ENCODE data around the gene MLNR.

MLNR gene, protein sequence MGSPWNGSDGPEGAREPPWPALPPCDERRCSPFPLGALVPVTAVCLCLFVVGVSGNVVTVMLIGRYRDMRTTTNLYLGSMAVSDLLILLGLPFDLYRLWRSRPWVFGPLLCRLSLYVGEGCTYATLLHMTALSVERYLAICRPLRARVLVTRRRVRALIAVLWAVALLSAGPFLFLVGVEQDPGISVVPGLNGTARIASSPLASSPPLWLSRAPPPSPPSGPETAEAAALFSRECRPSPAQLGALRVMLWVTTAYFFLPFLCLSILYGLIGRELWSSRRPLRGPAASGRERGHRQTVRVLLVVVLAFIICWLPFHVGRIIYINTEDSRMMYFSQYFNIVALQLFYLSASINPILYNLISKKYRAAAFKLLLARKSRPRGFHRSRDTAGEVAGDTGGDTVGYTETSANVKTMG

DNA sequence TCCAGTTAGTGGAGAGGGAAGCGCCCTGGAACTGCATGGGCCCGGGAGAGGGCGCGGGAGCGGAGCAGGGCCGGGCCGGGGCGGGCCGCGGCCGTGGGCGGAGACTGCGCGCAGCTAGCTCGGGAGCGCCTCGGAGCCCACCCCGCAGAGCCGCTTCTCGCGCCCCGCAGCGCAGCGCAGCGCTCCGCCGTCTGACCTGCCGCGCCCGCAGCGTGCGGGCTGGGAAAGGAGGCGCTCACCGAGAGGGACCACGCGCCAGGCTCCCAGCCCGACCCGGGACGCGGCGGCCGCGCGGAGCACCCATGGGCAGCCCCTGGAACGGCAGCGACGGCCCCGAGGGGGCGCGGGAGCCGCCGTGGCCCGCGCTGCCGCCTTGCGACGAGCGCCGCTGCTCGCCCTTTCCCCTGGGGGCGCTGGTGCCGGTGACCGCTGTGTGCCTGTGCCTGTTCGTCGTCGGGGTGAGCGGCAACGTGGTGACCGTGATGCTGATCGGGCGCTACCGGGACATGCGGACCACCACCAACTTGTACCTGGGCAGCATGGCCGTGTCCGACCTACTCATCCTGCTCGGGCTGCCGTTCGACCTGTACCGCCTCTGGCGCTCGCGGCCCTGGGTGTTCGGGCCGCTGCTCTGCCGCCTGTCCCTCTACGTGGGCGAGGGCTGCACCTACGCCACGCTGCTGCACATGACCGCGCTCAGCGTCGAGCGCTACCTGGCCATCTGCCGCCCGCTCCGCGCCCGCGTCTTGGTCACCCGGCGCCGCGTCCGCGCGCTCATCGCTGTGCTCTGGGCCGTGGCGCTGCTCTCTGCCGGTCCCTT is at the start of gene MLNR:
Gene MLNR (plus strand): TSS at position 303 of the 820 bp plus-strand sequence. CDS start 0 bp downstream, at position 303.
- DNase-seq (ENCODE audit: low spot score): no peak

DNA sequence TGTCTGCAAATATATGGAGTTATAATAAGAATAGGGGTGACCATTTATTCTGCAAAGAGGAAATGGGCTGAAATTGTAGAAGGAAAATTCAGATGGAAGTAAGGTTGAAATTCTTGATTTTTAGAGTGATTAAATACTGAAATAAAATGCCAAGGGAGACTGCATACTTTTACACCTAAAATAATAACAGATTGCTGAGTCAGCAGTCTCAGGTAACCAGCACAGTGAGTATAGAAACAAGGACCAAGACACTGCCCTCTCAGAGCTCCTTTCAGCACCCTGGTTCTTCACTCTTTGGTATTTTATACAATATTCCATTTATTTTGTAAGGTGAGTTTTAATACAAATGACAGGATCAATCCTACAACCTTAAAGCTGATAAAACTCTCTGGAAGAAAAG is 48.8 kb upstream of the MLNR start:
- no peak for DNase-seq (ENCODE audit: low spot score)

DNA sequence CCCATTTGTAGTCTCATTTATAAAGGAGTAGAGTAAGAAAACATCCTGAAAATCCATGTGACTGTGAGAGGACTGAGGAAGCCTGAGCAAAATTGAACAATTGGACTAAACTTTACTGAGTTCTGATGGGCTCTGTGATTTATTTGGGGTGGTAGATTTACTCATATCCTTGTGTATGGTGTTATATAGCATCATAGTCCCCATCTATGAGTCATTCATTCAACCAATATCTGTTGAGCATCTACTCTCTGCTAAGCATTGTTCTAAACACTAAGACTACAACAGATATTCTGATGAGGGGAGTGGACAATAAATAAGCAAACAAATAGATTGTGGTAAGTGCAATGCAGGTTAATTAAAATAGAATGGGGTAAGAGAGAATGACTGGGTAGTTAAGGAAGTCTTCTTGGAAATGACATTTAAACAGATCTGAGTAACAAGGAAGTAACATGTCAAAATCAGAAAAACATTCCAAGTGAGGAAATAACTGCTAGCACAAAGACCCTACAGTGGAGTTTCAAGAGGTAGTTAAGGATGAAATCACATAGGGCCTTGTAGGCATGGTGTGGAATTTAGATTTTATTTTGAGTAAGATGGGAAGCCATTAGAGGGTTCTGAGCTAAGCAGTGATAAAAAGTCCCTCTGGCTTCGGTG is 36.3 kb upstream of the MLNR start:
- DNase-seq (ENCODE audit: low spot score): no peak

DNA sequence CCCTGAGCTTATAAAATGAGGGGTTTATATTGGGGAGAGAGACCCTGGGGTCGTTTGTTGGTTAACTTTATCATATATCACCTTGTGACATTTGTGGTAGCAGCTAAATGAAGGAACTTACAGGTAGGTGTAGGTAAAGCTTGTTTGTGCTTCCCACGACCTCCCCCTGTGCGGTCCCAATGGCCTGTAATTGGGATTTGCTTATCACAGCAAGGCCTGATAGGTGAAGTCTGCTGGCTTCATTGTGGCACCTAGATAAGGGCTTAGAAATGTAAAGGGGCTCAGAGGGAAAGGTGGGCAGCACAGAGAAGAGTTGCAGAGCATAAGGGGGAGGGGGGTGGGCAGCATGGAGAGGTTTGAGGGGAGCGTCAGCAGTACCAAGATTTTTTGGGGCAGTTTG is 35.5 kb upstream of the MLNR start:
- no peak for DNase-seq (ENCODE audit: low spot score)

DNA sequence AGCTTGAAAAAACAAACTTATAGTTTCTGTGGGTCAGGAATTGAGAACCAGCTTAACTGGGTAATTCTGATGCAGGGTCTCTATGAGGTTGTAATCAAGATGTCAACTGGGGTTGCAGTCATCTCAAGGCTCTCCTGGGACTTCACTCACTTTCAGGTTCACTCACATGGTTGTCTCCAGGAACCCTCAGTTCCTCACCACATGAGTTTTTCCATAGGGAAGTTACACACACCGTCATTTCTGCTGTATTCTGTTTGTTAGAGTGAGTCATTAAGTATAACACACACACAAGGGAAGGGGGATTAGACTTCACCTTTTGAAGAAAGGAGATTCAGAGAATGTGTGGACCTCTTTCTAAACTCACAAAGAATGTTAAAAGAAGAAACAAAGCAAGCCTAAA is 34.9 kb upstream of the MLNR start:
- no peak for DNase-seq (ENCODE audit: low spot score)

DNA sequence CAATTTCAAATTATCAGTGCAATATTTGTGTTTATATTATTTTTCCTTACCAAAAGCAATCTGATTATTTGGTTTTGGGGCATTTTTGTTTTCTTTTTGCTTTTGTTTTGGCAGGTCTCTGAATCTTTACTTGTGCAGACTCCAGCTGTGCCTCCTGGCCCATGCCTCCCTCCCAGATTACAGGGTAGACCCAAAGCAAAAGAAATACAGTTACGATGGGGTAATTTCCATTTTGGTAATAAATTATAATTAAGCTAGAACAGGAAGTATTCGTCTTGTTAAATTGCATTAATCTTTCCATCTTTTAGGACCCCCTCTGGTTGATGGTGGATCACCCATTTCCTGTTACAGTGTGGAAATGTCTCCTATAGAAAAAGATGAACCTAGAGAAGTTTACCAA is 29.2 kb upstream of the MLNR start:
- no peak for DNase-seq (ENCODE audit: low spot score)

DNA sequence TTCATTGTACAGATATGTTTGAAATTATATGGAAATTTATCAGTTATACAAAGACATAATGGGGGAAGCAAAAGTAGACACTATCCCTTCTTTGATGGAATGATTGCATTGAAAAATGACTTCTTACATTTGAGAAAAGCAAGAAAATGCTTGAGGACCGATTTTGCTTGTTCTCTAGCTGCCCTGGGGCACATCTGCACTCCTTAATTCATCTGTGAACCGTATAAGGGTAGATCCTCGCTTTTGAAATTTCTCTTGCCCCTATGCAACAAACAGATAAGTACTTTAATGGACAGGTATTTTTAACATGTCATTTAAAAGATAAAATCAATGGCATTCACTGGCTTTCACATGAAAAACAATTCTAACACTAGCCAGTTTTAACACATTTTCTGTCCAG is 13.5 kb upstream of the MLNR start:
- DNase-seq (ENCODE audit: low spot score): no peak

DNA sequence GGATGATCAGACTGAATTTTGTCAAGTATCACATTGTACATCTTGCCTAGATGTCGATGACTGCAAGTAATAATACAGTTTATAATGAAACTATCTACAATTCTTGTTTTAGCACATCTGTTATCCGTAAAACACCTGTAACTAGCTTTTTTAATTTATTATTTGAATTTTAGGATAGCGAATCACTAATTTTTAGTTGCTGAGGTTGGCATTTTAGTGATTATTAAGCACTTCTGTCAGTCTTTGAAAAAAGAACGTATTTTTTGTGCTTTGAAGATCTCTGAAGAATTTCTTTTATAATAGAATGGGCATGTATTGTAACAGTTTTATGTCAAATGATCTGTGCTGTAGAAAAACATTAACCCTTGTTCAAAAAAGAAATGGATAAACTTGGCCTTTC is 11.5 kb upstream of the MLNR start:
- no peak for DNase-seq (ENCODE audit: low spot score)

DNA sequence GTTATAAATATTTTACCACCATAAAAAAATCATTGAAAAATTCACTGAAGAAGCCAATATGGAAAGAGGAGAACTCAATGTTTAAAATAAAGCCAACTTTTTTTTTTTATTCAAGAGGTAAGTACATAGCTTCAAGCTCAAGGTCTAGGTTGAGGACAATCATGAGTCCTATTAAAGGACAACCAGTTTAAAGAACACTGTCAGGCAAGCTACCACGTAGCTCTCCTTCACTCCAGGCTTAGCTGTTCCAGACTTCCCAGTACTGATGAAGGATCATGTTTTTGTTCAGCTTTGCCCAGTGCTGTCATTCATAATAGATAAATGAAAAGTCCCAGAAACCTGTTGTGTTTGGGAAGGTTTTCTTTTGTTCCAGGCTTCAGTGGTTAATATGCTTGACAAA is 10.0 kb upstream of the MLNR start:
- no peak for DNase-seq (ENCODE audit: low spot score)

DNA sequence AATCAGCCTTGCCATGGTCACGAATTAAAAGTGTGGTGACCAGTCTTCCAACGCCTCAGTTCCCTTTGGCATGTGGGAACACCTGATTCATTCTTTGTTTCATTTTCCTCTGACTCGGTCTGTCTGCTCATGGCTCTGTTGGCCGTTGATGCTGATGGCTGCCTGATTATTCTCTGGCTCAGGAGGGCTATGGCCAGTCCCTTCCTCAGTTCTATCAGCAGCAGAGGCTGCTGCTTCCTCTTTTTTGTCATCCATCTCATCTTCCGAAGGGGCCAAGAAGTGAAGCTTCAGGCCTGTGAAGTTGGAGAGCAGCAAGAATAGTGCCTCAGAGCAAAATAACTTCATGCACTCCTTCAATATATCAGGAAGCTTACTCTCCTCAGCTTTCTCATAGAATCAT is 9.5 kb upstream of the MLNR start:
- no peak for DNase-seq (ENCODE audit: low spot score)

DNA sequence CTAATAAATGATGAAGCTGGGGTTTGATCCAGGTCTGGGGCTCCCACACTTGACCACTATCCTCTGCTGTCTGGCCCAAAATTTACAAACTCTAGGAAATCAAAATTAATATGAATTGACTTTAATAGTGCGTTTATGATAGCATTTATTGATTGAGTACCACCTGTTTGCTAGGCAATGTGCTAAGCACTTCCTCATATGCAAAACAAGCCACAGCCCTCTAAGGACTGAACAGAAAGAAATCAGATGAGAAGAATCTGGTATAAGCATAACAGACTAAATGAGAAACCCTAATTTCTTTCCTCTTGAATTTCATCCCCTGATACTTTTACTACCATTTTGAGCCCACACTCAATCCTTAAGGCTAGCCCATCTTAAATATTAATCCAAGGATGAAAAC is 6.6 kb upstream of the MLNR start:
- DNase-seq (ENCODE audit: low spot score): no peak

DNA sequence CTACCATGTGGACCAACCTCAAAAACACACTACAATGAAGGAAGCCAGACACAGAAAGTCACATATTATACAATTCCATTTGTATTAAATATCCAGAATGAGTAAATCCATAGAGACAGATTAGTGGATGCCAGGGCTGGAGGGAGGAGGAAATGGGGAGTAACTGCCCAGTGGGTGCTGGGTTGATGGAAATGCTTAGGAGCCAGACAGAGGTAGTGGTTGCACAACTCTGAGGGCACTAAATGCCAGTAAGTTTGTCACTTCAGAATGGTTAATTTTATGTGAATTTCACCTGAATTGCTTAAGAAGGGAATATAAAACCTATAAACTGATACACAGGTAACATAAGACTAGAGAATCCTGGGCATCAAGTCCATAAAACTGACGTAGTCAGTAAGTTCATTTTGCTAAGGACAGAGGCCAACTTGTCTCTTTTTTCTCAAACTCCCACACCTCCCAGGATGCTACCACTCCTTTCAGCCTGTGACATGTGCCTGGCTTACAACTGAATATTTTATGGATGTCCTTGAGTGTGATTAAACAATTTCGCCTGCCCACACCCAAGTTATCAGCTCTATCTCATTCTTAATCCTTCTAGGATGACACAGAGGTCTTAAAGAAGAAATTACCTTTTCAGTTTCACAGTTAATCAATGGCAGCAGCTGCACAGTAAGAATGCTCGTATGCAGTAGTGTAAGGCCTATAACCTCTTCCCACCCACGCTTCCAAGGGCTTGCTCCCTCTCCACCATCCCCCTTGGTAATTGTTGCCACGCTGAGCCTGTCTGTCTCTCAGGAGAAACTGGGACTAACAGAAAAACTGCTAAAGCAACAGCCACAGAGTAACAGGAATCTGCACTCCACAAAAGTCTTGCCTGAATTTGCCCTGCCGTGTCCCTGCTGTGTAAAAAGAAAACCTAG is 5.9 kb upstream of the MLNR start:
- DNase-seq (ENCODE audit: low spot score): no peak

DNA sequence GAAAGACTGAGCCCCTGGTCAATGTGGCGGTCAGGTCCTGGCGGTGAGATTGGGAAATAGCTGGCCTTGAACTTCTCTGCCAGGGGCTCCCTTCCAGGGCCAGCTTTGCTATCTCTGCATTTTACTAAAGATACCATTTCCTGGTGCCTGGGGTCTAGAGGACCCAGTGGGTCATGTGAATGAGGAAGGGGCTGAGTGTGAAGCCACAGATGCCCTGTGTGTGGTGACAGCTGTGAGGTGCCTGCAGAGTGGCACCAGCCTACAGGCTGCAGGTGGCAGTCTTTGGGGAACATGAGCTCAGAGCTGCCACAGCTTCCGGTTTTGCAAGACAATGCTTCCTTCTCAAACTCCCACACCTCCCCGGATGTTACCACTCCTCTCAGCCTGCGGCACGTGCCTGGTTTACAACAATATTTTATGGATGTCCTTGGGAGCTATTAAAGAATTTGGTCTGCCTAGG is 5.2 kb upstream of the MLNR start:
- no peak for DNase-seq (ENCODE audit: low spot score)

DNA sequence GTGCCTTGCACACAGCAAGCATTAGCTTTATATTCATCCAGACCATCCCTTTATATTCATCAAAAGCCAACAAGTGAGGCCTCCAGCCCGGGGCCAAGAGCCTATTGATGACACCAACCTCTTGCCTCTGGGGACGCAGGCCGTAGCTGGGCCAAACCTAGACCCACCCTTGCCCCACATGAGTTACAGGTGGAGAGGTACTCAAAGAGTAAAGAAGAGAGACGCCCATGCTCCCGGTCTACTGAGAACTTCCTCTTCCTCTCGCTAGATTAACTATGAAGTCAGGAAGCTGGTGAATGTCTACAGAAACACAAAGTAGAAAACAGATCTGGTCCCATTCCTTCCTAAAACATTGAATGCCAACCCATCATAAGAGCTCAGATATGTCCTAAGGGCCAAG is 3.8 kb upstream of the MLNR start:
- no peak for DNase-seq (ENCODE audit: low spot score)

DNA sequence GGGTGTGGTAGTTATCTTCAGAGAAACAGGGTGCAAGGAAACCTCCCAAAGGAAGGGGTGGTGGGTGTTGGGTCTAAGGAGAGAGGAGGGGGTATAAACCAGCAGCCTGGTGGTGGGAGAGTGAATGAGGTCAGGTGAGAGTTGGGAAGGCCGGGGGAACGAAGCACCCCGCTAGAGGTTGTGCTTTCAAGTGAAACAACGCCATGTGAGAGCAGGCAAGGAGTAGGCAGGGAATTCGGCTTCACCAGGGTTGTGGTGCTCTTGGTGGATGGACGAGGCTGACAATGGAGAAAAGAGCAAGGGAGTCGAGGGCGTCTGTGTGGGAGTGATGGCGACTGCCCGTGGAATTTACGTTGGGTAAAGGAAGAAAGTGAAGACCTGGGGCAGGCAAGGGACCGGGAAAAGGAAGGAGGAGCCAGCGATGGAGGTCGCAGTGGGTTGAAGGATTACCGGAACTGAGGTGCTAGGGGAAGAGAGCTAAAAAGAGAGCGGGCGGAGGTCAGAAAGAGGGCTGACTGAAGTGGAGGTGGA is 2.1 kb upstream of the MLNR start:
- no peak for DNase-seq (ENCODE audit: low spot score)

DNA sequence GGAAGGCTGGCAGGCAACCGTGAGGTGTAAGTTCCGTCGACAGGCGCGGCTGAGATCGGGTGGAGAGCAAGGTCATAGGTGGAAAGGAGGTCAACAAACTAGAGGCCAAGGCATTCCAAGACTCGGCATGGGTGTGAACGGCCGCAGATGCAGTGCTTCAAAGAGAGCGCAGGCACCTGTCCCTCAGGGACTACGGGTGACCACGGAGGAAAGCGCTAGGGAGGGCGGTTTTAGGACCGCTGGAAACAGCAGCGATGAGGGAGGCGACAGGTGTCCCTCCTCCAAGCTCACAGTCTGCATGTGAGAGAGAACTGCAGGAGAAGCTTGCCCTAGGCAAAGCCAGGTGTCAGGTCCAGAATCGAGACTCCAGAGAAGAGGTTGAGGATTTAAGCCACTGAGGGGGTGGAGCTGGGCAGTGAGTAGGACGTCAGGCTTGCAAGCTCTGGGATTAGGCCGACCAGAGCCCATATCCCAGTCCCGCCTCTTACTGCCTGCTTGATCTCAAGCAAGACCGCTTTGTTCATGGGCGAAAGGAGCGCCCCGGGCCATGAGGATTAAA is 1.6 kb upstream of the MLNR start:
- DNase-seq (ENCODE audit: low spot score): no peak

DNA sequence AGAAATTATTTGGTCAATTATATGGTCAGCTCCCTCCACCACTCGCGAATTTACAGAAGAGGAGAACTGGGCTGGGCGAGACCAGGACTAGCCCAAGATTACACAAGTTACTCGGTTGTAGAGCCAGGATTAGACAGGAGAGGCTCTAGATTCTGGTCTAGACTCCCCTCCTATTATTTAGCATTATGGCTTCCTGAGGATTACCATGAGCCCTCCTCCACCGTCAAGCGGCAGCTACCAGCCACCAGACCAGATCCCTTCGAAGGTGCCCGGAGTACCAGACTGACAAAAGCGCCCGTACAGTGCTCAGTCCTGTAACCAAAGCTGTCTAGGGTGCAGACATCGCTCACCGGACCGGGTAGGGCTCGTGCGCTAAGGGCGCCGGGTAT is 497 bp upstream of the MLNR start:
- DNase-seq (ENCODE audit: low spot score): no peak

DNA sequence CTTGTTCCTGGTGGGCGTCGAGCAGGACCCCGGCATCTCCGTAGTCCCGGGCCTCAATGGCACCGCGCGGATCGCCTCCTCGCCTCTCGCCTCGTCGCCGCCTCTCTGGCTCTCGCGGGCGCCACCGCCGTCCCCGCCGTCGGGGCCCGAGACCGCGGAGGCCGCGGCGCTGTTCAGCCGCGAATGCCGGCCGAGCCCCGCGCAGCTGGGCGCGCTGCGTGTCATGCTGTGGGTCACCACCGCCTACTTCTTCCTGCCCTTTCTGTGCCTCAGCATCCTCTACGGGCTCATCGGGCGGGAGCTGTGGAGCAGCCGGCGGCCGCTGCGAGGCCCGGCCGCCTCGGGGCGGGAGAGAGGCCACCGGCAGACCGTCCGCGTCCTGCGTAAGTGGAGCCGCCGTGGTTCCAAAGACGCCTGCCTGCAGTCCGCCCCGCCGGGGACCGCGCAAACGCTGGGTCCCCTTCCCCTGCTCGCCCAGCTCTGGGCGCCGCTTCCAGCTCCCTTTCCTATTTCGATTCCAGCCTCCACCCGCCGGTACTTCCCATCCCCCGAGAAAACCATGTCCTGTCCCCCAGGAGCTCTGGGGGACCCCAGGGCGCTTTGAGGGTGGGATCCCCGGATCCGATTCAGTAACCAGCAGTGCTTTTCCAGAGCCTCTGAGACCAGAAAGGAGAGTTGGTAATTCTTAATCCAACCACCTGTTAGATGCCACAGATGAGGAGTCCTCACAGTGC is 885 bp downstream of the MLNR start:
- DNase-seq (ENCODE audit: low spot score): no peak

DNA sequence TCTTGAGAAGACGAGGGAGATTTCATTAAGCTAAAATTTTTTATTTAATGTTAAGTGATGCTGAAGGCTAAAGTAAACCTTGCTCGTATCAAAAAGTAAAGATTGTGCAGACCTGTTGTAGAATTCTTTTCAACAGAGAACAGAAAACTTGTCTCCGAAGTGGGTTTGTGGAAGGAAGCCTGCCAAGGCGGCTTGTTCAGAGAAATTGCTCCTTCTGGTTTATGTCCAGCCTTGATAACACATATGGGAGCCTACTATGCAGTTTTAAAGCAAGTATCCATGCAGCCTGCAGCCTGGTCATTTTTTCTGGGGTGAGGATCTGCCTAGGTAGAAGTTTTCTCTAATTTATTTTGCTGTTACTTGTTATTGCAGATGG is 1.4 kb downstream of the MLNR start:
- DNase-seq (ENCODE audit: low spot score): no peak

DNA sequence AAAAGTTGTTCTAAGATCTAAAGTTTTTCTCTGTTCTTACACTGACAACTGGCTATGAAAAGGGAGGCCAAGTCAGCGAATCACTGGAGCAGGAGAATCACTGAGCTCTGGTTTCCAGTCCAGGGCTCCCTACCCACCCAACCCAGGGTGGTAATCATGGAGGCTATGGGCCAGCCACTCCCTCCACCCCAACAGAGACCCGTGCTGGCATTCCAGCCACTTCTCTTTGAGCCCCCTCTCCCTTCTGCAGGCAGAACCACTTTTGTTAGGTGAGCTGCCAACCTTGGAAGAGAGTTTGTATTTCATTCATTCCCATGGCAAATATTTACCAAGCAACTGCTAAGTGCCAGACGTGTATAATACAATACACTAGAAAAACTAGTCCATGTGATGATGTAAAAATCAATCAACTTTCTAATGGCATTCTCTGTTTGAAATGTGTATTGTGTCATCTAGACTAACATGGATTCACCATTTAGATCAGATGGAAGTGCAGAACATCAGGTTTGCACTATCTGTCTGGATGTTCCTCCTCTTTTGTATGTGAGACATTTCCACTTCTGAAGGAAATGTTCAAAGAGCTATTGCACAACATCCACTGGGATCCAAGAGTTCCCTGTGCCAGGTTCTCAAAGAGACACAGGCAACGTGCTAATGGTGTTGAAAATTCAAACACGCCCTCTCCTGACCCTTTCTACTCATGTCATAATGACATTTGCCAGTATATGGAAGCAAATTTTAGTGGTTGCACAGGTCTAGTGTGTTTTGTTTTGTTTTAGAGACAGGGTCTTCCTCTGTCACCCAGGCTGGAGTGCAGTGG is 5.3 kb downstream of the MLNR start:
- no peak for DNase-seq (ENCODE audit: low spot score)
